ENCODE results near the gene ATP4B.

DNA sequence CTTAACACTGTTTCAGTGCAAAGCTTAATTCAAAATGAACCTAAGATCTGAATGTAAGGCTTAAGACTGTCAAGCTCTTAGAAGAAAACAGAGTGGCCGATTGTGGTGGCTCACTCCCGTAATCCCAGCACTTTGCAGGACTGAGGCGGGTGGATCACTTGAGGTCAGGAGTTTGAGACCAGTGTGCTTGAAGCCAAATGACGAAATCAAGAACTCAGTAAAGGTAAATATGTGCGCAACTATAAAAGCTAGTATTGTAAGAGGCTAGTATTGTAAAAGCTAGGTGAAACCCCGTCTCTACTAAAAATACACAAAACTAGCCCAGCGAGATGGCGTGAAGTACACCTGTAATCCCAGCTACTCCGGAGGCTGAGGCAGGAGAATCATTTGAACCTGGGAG is 12.7 kb downstream of the ATP4B start:
- no peak for TF ChIP-seq EZH2 (optimal IDR thresholded peaks at IDR 0.05; ENCODE audit: low read depth, low read length)
- TF ChIP-seq, protein P1, sequence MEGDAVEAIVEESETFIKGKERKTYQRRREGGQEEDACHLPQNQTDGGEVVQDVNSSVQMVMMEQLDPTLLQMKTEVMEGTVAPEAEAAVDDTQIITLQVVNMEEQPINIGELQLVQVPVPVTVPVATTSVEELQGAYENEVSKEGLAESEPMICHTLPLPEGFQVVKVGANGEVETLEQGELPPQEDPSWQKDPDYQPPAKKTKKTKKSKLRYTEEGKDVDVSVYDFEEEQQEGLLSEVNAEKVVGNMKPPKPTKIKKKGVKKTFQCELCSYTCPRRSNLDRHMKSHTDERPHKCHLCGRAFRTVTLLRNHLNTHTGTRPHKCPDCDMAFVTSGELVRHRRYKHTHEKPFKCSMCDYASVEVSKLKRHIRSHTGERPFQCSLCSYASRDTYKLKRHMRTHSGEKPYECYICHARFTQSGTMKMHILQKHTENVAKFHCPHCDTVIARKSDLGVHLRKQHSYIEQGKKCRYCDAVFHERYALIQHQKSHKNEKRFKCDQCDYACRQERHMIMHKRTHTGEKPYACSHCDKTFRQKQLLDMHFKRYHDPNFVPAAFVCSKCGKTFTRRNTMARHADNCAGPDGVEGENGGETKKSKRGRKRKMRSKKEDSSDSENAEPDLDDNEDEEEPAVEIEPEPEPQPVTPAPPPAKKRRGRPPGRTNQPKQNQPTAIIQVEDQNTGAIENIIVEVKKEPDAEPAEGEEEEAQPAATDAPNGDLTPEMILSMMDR (IDR thresholded peaks at IDR 0.05; ENCODE audit: low read length) = no peak
- TF ChIP-seq EZH2phosphoT487 (IDR thresholded peaks at IDR 0.05; ENCODE audit: low read length) = no peak

All from MM.1S (cell line).